WTC11 (cell line): ENCODE measurements around the gene CALY. TPM values are rescaled to one million over a fixed set of nuclear protein-coding genes. Genes with fewer than 3 reads are reported as not detected.

ENCODE experiments used
- ATAC-seq: fragments of 200-7000 bp; cut with Tn5 transposase; 2 replicates; pipeline ENCODE4 v1.10.0; 2021; ENCODE audit warnings: mild to moderate bottlenecking, moderate library complexity
- CTCF ChIA-PET: fragments of 300-600 bp; sonication (Branson Sonifier 250); formaldehyde crosslinking; loops from one replicate; lab custom pipeline; 2021; ENCODE audit warnings: antibody characterized with exemption; lab: Charles Lee
- POLR2A ChIA-PET: fragments of 350-600 bp; sonication (Branson Sonifier 250); formaldehyde crosslinking; loops from one replicate; lab custom pipeline; 2021; ENCODE audit warnings: antibody characterized with exemption; lab: Charles Lee
- DNase-seq: peaks from one replicate; pipeline ENCODE4 v3.0.0; 2021; ENCODE audit warnings: low spot score
- H3K27ac Mint-ChIP-seq: 2 replicates; pipeline ENCODE4 v1.8.0; 2021; ENCODE audit warnings: mixed read lengths
- H3K27me3 Mint-ChIP-seq: 2 replicates; pipeline ENCODE4 v1.8.0; 2021; ENCODE audit warnings: low read depth, mild to moderate bottlenecking, moderate library complexity, mixed read lengths
- H3K36me3 Mint-ChIP-seq: 2 replicates; pipeline ENCODE4 v1.8.0; 2021; ENCODE audit warnings: mixed read lengths
- H3K4me1 Mint-ChIP-seq: 2 replicates; pipeline ENCODE4 v1.8.0; 2022; ENCODE audit warnings: mixed read lengths
- H3K4me3 Mint-ChIP-seq: 2 replicates; pipeline ENCODE4 v1.8.0; 2021; ENCODE audit warnings: mild to moderate bottlenecking, moderate library complexity, mixed read lengths
- H3K9me3 Mint-ChIP-seq: 2 replicates; pipeline ENCODE4 v1.8.0; 2021; ENCODE audit warnings: mixed read lengths
- AR ChIP-seq: fragments of 250-450 bp; sonication (Bioruptor Pico); IDR thresholded peaks from 2 replicates; pipeline ENCODE4 v1.9.0; 2021; ENCODE audit warnings: mild to moderate bottlenecking
- CBFB ChIP-seq: sonication (generic); formaldehyde crosslinking; IDR thresholded peaks from 2 replicates; pipeline ENCODE4 v1.8.1; 2022; ENCODE audit warnings: mild to moderate bottlenecking, low read depth, missing genetic modification reagents
- E2F5 ChIP-seq: sonication (generic); formaldehyde crosslinking; IDR thresholded peaks from 2 replicates; pipeline ENCODE4 v1.8.1; 2022; ENCODE audit warnings: mild to moderate bottlenecking, moderate library complexity, missing genetic modification reagents
- FOXK1 ChIP-seq: sonication (generic); formaldehyde crosslinking; IDR thresholded peaks from 2 replicates; pipeline ENCODE4 v1.8.0; 2022; ENCODE audit warnings: mild to moderate bottlenecking, moderate library complexity, missing genetic modification reagents
- FOXP1 ChIP-seq: sonication (generic); formaldehyde crosslinking; IDR thresholded peaks from 2 replicates; pipeline ENCODE4 v1.8.0; 2022; ENCODE audit warnings: missing genetic modification reagents, mild to moderate bottlenecking, moderate library complexity, borderline replicate concordance
- GTF2I ChIP-seq: fragments of 250-450 bp; sonication (Bioruptor Pico); conservative IDR thresholded peaks from 2 replicates; pipeline ENCODE4 v1.4.0; 2021; ENCODE audit warnings: mild to moderate bottlenecking
- KAT7 ChIP-seq: sonication (generic); formaldehyde crosslinking; IDR thresholded peaks from 2 replicates; pipeline ENCODE4 v1.8.1; 2023; ENCODE audit warnings: missing genetic modification reagents, mild to moderate bottlenecking, borderline replicate concordance
- MAX ChIP-seq: sonication (generic); formaldehyde crosslinking; IDR thresholded peaks from 2 replicates; pipeline ENCODE4 v1.8.0; 2022; ENCODE audit warnings: mild to moderate bottlenecking, missing genetic modification reagents
- NFATC4 ChIP-seq: fragments of 250-450 bp; sonication (Bioruptor Pico); IDR thresholded peaks from 2 replicates; pipeline ENCODE4 v1.9.0; 2021; ENCODE audit warnings: mild to moderate bottlenecking
- NR2C2 ChIP-seq: sonication (generic); formaldehyde crosslinking; IDR thresholded peaks from 2 replicates; pipeline ENCODE4 v1.8.0; 2022; ENCODE audit warnings: mild to moderate bottlenecking, missing genetic modification reagents
- RELA ChIP-seq: sonication (generic); formaldehyde crosslinking; IDR thresholded peaks from 2 replicates; pipeline ENCODE4 v1.8.1; 2022; ENCODE audit warnings: missing genetic modification reagents, mild to moderate bottlenecking, borderline replicate concordance
- RORB ChIP-seq: fragments of 250-450 bp; sonication (Bioruptor Pico); IDR thresholded peaks from 2 replicates; pipeline ENCODE4 v1.9.0; 2021; ENCODE audit warnings: mild to moderate bottlenecking
- SMAD3 ChIP-seq: sonication (generic); formaldehyde crosslinking; IDR thresholded peaks from 2 replicates; pipeline ENCODE4 v1.8.0; 2022; ENCODE audit warnings: missing genetic modification reagents, mild to moderate bottlenecking, borderline replicate concordance
- SP1 ChIP-seq: sonication (generic); formaldehyde crosslinking; conservative IDR thresholded peaks from 2 replicates; pipeline ENCODE4 v1.8.1; 2022; ENCODE audit warnings: missing genetic modification reagents
- TEAD4 ChIP-seq: sonication (generic); formaldehyde crosslinking; IDR thresholded peaks from 2 replicates; pipeline ENCODE4 v1.8.0; 2022; ENCODE audit warnings: mild to moderate bottlenecking, missing genetic modification reagents
- USF2 ChIP-seq: sonication (generic); formaldehyde crosslinking; IDR thresholded peaks from 2 replicates; pipeline ENCODE4 v1.8.1; 2023; ENCODE audit warnings: mild to moderate bottlenecking, missing genetic modification reagents, moderate library complexity
- ZMAT4 ChIP-seq: fragments of 250-450 bp; sonication (Bioruptor Pico); IDR thresholded peaks from 2 replicates; pipeline ENCODE4 v1.9.0; 2021; ENCODE audit warnings: mild to moderate bottlenecking
- ZNF121 ChIP-seq: sonication (generic); formaldehyde crosslinking; IDR thresholded peaks from 2 replicates; pipeline ENCODE4 v1.8.0; 2023; ENCODE audit warnings: missing genetic modification reagents
- ZNF263 ChIP-seq: sonication (generic); formaldehyde crosslinking; IDR thresholded peaks from 2 replicates; pipeline ENCODE4 v1.8.1; 2022; ENCODE audit warnings: low read depth, mild to moderate bottlenecking, moderate library complexity, missing genetic modification reagents
- ZNF281 ChIP-seq: sonication (generic); formaldehyde crosslinking; IDR thresholded peaks from 2 replicates; pipeline ENCODE4 v1.8.0; 2023; ENCODE audit warnings: mild to moderate bottlenecking, missing genetic modification reagents
- ZNF425 ChIP-seq: fragments of 250-450 bp; sonication (Bioruptor Pico); conservative IDR thresholded peaks from 2 replicates; pipeline ENCODE4 v1.9.0; 2021; ENCODE audit warnings: mild to moderate bottlenecking
- ZNF512 ChIP-seq: sonication (generic); formaldehyde crosslinking; IDR thresholded peaks from 2 replicates; pipeline ENCODE4 v1.8.1; 2022; ENCODE audit warnings: missing genetic modification reagents, borderline replicate concordance
- total RNA-seq: library from RNA; stranded (reverse); gene quantifications from 3 replicates; pipeline ENCODE4 v1.2.3, GENCODE V29; 2021

CALY gene
- total RNA-seq, 1 experiment from 2014 or later, result 0.63 TPM

- TF ChIP-seq KAT7 (CRISPR knock-in tag) (no peak), ZNF121 (CRISPR knock-in tag) (no peak), TEAD4 (CRISPR knock-in tag) (no peak), MAX (CRISPR knock-in tag) (no peak), AR (CRISPR knock-in tag) (no peak), ZMAT4 (CRISPR knock-in tag) (no peak), GTF2I (no peak), CBFB (CRISPR knock-in tag) (no peak)
- peaks cover 51% of the 10 kb centered on the region for H3K36me3 Mint-ChIP-seq
- DNase-seq (no peak), ATAC-seq (no peak)
- POLR2A ChIA-PET, result no interaction called here
- H3K27ac Mint-ChIP-seq, result no peak overlapping the region
- H3K4me3 Mint-ChIP-seq, result no peak overlapping the region
- H3K9me3 Mint-ChIP-seq, result no peaks in the 10 kb centered on the region
- H3K27me3 Mint-ChIP-seq, result no peaks in the 10 kb centered on the region
- CTCF ChIA-PET, result no interaction called here
- no peaks in the 10 kb centered on the region for H3K4me1 Mint-ChIP-seq
Measured at GRCh38 chr10:133293810-133294119, 42.9 kb downstream of the CALY start.

- ChIA-PET CTCF (no interaction called here), POLR2A (no interaction called here)
- H3K4me3 Mint-ChIP-seq, result no peak overlapping the region
- H3K27me3 Mint-ChIP-seq, result no peaks in the 10 kb centered on the region
- ATAC-seq (no peak), DNase-seq (no peak)
- H3K27ac Mint-ChIP-seq, result no peak overlapping the region
- H3K9me3 Mint-ChIP-seq, result no peaks in the 10 kb centered on the region
- H3K36me3 Mint-ChIP-seq, result peaks cover 47% of the 10 kb centered on the region
- H3K4me1 Mint-ChIP-seq, result no peaks in the 10 kb centered on the region
- TF ChIP-seq E2F5 (no peak), ZNF281 (CRISPR knock-in tag) (no peak), SMAD3 (CRISPR knock-in tag) (no peak), NR2C2 (CRISPR knock-in tag) (no peak), RELA (CRISPR knock-in tag) (no peak), KAT7 (CRISPR knock-in tag) (no peak), ZNF425 (no peak), ZMAT4 (CRISPR knock-in tag) (no peak), FOXP1 (CRISPR knock-in tag) (no peak), USF2 (no peak), RORB (CRISPR knock-in tag) (no peak), ZNF263 (no peak), SP1 (CRISPR knock-in tag) (no peak), ZNF512 (CRISPR knock-in tag) (no peak), FOXK1 (no peak), NFATC4 (CRISPR knock-in tag) (no peak)
Measured at GRCh38 chr10:133292919-133293809, 43.5 kb downstream of the CALY start.
